ENCODE data around the gene ID2.

The ID2 gene

GRCh38 chr2:8669157-8669817 lies 12.6 kb upstream of the ID2 start:
- no peak for DNase-seq (ENCODE audit: low spot score)
- TF ChIP-seq CTCF (IDR thresholded peaks at IDR 0.05; ENCODE audit: extremely low read depth, missing control alignments): no peak

GRCh38 chr2:8670580-8670979 lies 11.3 kb upstream of the ID2 start:
- DNase-seq (ENCODE audit: low spot score): no peak
- no peak for TF ChIP-seq CTCF (IDR thresholded peaks at IDR 0.05; ENCODE audit: extremely low read depth, missing control alignments)

- TF ChIP-seq CTCF (IDR thresholded peaks at IDR 0.05; ENCODE audit: extremely low read depth, missing control alignments): no peak
These were observed 10.7 kb upstream of the ID2 start for GRCh38 chr2:8671176-8671575.

GRCh38 chr2:8671802-8672201 lies 10.1 kb upstream of the ID2 start:
- DNase-seq (ENCODE audit: low spot score): no peak
- no peak for TF ChIP-seq CTCF (IDR thresholded peaks at IDR 0.05; ENCODE audit: extremely low read depth, missing control alignments)

More at GRCh38 chr2:8671176-8671575, 10.7 kb upstream of the ID2 start:
- DNase-seq (ENCODE audit: low spot score): no peak

GRCh38 chr2:8672940-8673339 lies 8.9 kb upstream of the ID2 start:
- no peak for DNase-seq (ENCODE audit: low spot score)
- TF ChIP-seq CTCF (IDR thresholded peaks at IDR 0.05; ENCODE audit: extremely low read depth, missing control alignments): no peak

GRCh38 chr2:8673381-8673780 lies 8.5 kb upstream of the ID2 start:
- no peak for DNase-seq (ENCODE audit: low spot score)
- no peak for TF ChIP-seq CTCF (IDR thresholded peaks at IDR 0.05; ENCODE audit: extremely low read depth, missing control alignments)

GRCh38 chr2:8674420-8675009 lies 7.3 kb upstream of the ID2 start:
- no peak for TF ChIP-seq CTCF (IDR thresholded peaks at IDR 0.05; ENCODE audit: extremely low read depth, missing control alignments)
- DNase-seq (ENCODE audit: low spot score): no peak

Data from GM20000 (cell line).